Measurements from ENCODE around the gene TPSG1.

GRCh38 chr16:1199347-1200013 lies 25.6 kb downstream of the TPSG1 start:
- TF ChIP-seq EZH2phosphoT487 (IDR thresholded peaks at IDR 0.05): no peak
- TF ChIP-seq CTCF (IDR thresholded peaks at IDR 0.05): no peak
- TF ChIP-seq EZH2 (IDR thresholded peaks at IDR 0.05): no peak

All from neural progenitor cell (in vitro differentiated cells).